ENCODE data around the gene TMEM117. TPM values are rescaled to one million over a fixed set of nuclear protein-coding genes. Genes with fewer than 3 reads are reported as not detected.

The TMEM117 gene
- polyA plus RNA-seq, 3 donors = 1.9 to 4.0 (median 2.5) TPM

DNA sequence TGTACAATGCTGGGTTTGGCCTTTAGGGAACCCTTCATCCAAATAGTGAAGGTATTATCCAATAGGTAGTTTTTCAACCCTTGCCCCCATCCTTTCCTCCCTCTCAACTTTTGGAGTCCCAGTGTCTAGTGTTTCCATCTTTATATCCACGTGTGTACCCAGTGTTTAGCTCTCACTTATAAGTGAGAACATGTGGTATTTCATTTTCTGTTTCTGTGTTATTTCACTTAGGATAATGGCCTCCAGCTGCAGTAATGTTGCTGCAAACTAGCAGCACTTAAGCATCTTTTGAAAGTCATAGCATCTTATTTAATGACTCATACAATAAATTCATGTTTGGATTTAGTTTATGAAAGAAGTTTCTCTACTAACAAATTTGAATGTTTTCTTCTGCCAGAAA is 597.8 kb downstream of the TMEM117 start:
- no peak overlapping the region for H3K27ac ChIP-seq (ENCODE audit: low read depth, low read length)
- WGBS, 3 donors = 28 to 62% (median 62%) methylated on average over 1 of the region's 1 CpG

GRCh38 chr12:44436756-44437155 is 600.9 kb downstream of the TMEM117 start:
- no peak overlapping the region for H3K27ac ChIP-seq (ENCODE audit: low read depth, low read length)
- WGBS, 3 donors = 67 to 78% (median 75%) methylated on average over 5 of the region's 5 CpGs

Other genes starting within 250 kb of the TMEM117 start
- gene PUS7L, start 77.3 kb upstream of the TMEM117 start, polyA plus RNA-seq = 1 to 10 TPM; 1.3 to 3.7 (median 1.3) TPM
- 10 to 100 TPM in 2 of 3 donors, 1 to 10 TPM in 1; 10.0 to 12.4 (median 10.7) TPM for gene IRAK4, start 77.1 kb upstream of the TMEM117 start, polyA plus RNA-seq
- gene TWF1, start 29.8 kb upstream of the TMEM117 start, polyA plus RNA-seq = 10 to 100 TPM; 24.1 to 64.3 (median 36.2) TPM

Data from adipose tissue (tissue), 3 donors.